ENCODE results near the gene CSMD2.

DNA sequence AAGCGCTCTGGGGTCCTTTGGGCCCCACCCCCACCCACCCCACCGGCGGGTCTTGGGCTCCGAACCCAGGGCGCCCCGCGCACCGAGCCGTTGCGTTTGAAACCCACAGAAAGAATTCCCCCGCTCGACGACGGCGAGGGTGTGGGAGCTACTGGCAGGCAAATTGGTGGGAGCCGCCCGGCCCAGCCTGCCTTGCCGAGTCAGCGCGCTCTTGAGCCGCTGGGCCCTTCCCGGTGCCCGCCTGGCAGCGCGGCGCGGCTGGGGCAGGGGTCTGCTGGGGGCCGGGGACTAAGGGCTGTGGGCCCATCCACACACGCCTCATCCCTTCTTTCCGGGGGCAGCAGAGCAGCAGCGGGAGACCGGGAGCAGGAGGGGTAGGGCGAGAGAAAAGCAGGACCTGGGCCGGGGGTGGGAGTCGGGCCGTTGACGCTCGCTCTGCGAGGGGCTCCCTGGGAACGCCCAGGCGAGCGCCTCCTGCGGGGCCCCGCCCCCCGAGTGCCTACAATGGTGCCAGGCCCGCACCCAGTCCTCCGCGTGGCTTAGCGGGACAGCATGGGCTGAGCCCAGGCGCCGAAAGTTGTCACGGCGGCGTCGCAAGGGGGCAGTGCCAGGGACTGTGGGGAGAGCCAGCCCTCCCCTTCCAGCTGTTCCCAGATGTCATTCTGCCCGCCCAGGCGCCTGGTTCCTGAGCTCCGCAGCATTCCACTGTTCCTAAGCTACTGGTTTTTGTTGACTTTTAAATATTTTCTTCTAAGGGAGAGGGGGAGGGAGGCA lies 12.0 kb upstream of the CSMD2 start, which contains the start of gene C1orf94:
- TF ChIP-seq, protein P1, sequence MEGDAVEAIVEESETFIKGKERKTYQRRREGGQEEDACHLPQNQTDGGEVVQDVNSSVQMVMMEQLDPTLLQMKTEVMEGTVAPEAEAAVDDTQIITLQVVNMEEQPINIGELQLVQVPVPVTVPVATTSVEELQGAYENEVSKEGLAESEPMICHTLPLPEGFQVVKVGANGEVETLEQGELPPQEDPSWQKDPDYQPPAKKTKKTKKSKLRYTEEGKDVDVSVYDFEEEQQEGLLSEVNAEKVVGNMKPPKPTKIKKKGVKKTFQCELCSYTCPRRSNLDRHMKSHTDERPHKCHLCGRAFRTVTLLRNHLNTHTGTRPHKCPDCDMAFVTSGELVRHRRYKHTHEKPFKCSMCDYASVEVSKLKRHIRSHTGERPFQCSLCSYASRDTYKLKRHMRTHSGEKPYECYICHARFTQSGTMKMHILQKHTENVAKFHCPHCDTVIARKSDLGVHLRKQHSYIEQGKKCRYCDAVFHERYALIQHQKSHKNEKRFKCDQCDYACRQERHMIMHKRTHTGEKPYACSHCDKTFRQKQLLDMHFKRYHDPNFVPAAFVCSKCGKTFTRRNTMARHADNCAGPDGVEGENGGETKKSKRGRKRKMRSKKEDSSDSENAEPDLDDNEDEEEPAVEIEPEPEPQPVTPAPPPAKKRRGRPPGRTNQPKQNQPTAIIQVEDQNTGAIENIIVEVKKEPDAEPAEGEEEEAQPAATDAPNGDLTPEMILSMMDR (conservative IDR thresholded peaks at IDR 0.05) = no peak
- no peak for TF ChIP-seq EZH2 (IDR thresholded peaks at IDR 0.05; ENCODE audit: low read depth)

All from PC-9 (cell line).